Measurements from ENCODE around the gene MYO10.

DNA sequence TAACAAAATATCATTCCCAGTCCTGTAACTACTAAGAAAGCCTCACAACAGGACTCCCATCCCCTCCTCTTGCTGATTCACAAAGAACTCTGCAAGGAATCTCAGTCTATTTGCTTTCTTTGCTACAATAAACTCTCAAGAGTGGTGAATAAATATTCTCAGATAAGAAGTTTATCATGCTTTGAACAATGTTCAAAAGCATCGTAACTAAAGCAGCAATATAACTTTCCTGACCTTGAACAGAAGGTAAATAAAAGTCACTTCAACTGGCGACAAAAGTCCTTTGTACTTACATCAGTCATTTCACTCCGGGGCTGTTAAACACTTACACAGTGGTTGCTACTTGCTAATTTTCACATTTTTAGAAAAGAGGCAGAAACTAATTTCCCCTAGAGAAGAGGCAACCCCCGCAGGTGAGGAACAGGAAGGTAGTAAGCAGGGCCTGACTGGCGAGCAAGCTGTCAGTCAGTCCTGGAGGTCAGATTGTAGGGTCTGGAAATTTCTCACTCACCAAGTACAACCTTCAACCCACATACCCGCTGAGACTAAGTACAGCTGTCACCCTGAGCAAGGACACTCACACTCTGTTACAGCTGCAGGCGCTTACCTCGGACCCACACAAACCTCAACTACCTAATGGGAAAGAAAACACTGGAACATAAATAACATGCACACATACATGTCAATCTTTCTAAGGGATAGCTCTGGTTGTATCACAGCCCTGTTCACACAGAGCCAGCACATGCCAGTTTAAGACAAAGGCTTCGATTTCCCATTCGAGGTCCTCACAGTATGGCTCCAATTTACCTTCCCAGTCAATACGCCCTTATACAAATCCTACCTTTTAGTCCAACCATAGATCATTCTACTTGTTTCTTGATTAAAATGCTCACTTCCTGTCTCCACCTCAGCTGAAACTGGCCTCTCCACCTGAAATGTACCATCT, 214.7 kb downstream of the MYO10 start:
- no peak for TF ChIP-seq CTCF (IDR thresholded peaks at IDR 0.05; ENCODE audit: extremely low read depth in 1 of 2, insufficient read depth in 1 of 2, low read depth in 1 of 2, low read length in 2 of 2)
- TF ChIP-seq POLR2AphosphoS5 (IDR thresholded peaks at IDR 0.05; ENCODE audit: insufficient read depth, low read depth, low read length) = no peak
- no peak for TF ChIP-seq POLR2A (IDR thresholded peaks at IDR 0.05; ENCODE audit: low read depth, low read length)
- no peak for TF ChIP-seq GATA2 (IDR thresholded peaks at IDR 0.05; ENCODE audit: insufficient read depth, insufficient read length, low read depth, low read length)
